PC-3 (cell line): Measurements from ENCODE around the gene AUH.

Experiments used
- CTCF ChIP-seq: fragments of 300-600 bp; sonication (generic); conservative IDR thresholded peaks from 2 replicates; pipeline ENCODE4 v1.5.1; 2017; ENCODE audit warnings: antibody characterized with exemption, low read depth, mild to moderate bottlenecking, low read length
- EZH2 ChIP-seq: fragments of 300-600 bp; sonication (generic); IDR thresholded peaks from one replicate; pipeline ENCODE4 v1.6.1; 2017; ENCODE audit warnings: antibody characterized with exemption, mild to moderate bottlenecking, low read length; ENCODE audit not compliant: unreplicated experiment

GRCh38 chr9:91219557-91219956 is 142.2 kb downstream of the AUH start:
- no peak for TF ChIP-seq CTCF
- no peak for TF ChIP-seq EZH2
